ENCODE data around the gene ABCB8. TPM values are rescaled to one million over a fixed set of nuclear protein-coding genes. Genes with fewer than 3 reads are reported as not detected.

The ABCB8 gene
- total and polyA plus RNA-seq, 9 of the 15 experiments (the other 6 are each of a cell fraction or from before 2014, with no cell fraction given): 7.6 to 106 (median 36.3) TPM

DNA sequence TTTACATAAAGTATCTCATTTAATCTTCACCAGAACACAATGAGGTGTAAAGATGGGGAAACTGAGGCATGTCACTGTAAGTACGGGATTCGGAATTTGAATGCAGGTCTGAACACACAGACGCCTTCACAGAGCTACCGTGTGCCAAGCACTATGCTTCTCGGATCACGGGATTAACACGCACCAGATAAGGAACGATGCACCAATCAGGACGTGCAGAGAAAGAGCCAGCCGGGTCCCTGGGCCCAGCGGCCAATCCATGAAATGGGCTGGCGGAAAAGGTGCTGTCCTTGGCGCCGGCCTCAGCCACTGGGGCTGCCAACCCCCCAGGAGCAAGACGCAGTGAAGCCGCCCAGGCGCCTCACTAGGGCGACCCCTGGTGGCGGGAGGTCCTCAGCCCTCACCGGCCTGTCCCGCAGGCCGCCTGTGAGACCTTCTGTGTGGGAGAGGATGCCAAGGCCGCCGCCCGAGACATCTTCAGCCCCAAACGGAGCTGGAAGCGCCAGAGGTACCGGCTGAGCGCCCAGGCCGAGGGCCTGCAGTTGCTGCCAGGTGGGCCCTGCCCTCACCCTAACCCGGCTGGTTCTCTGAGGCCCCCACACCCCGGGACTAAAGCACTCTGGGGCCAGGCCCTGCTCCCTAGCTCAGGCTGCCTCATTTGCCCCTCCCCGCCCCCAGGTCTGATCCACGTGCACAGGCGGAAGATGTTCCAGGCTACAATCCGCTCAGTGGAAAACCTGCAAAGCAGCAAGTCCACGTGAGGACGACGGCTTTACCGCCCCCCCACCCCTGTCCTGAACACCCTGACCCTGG is 19.5 kb upstream of the ABCB8 start (continued):
- TF ChIP-seq, protein P1, sequence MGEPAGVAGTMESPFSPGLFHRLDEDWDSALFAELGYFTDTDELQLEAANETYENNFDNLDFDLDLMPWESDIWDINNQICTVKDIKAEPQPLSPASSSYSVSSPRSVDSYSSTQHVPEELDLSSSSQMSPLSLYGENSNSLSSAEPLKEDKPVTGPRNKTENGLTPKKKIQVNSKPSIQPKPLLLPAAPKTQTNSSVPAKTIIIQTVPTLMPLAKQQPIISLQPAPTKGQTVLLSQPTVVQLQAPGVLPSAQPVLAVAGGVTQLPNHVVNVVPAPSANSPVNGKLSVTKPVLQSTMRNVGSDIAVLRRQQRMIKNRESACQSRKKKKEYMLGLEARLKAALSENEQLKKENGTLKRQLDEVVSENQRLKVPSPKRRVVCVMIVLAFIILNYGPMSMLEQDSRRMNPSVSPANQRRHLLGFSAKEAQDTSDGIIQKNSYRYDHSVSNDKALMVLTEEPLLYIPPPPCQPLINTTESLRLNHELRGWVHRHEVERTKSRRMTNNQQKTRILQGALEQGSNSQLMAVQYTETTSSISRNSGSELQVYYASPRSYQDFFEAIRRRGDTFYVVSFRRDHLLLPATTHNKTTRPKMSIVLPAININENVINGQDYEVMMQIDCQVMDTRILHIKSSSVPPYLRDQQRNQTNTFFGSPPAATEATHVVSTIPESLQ (CRISPR knock-in tag; IDR thresholded peaks at IDR 0.05): no peak; the same call in 1 of the 2 replicates
- TF ChIP-seq NUFIP1 (IDR thresholded peaks at IDR 0.05; ENCODE audit: partially characterized antibody): no peak
- no peak for TF ChIP-seq HDGF (IDR thresholded peaks at IDR 0.05)
- TF ChIP-seq FOXJ3 (CRISPR knock-in tag; IDR thresholded peaks at IDR 0.05): no peak
- TF ChIP-seq, protein P2, sequence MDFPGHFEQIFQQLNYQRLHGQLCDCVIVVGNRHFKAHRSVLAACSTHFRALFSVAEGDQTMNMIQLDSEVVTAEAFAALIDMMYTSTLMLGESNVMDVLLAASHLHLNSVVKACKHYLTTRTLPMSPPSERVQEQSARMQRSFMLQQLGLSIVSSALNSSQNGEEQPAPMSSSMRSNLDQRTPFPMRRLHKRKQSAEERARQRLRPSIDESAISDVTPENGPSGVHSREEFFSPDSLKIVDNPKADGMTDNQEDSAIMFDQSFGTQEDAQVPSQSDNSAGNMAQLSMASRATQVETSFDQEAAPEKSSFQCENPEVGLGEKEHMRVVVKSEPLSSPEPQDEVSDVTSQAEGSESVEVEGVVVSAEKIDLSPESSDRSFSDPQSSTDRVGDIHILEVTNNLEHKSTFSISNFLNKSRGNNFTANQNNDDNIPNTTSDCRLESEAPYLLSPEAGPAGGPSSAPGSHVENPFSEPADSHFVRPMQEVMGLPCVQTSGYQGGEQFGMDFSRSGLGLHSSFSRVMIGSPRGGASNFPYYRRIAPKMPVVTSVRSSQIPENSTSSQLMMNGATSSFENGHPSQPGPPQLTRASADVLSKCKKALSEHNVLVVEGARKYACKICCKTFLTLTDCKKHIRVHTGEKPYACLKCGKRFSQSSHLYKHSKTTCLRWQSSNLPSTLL (IDR thresholded peaks at IDR 0.05): peak; percentile 83
- TF ChIP-seq KDM1A (IDR thresholded peaks at IDR 0.05): peak; percentile 86 to 94
- TF ChIP-seq NR2C2 (CRISPR knock-in tag; IDR thresholded peaks at IDR 0.05): peak; percentile 87
- TF ChIP-seq NR2C2 (tag; IDR thresholded peaks at IDR 0.05): peak; percentile 73
- TF ChIP-seq ERF (CRISPR knock-in tag; IDR thresholded peaks at IDR 0.05): 0 out of 2 replicates have a peak, but pooled peaks have one; percentile 30
- no peak for TF ChIP-seq POLR2AphosphoS2 (IDR thresholded peaks at IDR 0.05; ENCODE audit: low read length)
- TF ChIP-seq DDX20 (tag; IDR thresholded peaks at IDR 0.05; ENCODE audit: low read depth): no peak
- TF ChIP-seq GATAD2B (IDR thresholded peaks at IDR 0.05; ENCODE audit: borderline replicate concordance): no peak; the same call in none of the 2 replicates
- TF ChIP-seq ETV6 (IDR thresholded peaks at IDR 0.05; ENCODE audit: borderline replicate concordance in 1 of 2, low read depth in 2 of 2, low read length in 1 of 2): peak; percentile 15 to 78; a peak in 3 of 4 replicates
- TF ChIP-seq ETV6 (CRISPR knock-in tag; IDR thresholded peaks at IDR 0.05; ENCODE audit: borderline replicate concordance): peak; percentile 14; the same call in 1 of the 2 replicates
- peak; percentile 98 for TF ChIP-seq CXXC5 (CRISPR knock-in tag; IDR thresholded peaks at IDR 0.05)
- no peak for TF ChIP-seq EZH2 (IDR thresholded peaks at IDR 0.05; ENCODE audit: borderline replicate concordance, low read depth, low read length)
- TF ChIP-seq TRIM28 (IDR thresholded peaks at IDR 0.05): peak; percentile 79
- TF ChIP-seq XRCC3 (IDR thresholded peaks at IDR 0.05): no peak
- 0 out of 2 replicates have a peak, but pooled peaks have one; percentile 67 for TF ChIP-seq ZNF232 (CRISPR knock-in tag; IDR thresholded peaks at IDR 0.05)
- 0 out of 2 replicates have a peak, but pooled peaks have one; percentile 24 for TF ChIP-seq GTF2F1 (IDR thresholded peaks at IDR 0.05; ENCODE audit: low read depth, low read length)
- TF ChIP-seq, protein P3, sequence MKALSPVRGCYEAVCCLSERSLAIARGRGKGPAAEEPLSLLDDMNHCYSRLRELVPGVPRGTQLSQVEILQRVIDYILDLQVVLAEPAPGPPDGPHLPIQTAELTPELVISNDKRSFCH (CRISPR knock-in tag; IDR thresholded peaks at IDR 0.05): no peak
- TF ChIP-seq, protein P3 (tag; IDR thresholded peaks at IDR 0.05): peak; percentile 95
- no peak for TF ChIP-seq ZNF174 (CRISPR knock-in tag; IDR thresholded peaks at IDR 0.05)
- TF ChIP-seq HDAC1 (IDR thresholded peaks at IDR 0.05): peak in 1 of 2 experiments; percentile 73; a peak in 2 of 4 replicates
- TF ChIP-seq ZNF324 (CRISPR knock-in tag; IDR thresholded peaks at IDR 0.05): peak; percentile 67
- TF ChIP-seq SRSF3 (IDR thresholded peaks at IDR 0.05; ENCODE audit: insufficient read depth, low read length): no peak
- 0 out of 2 replicates have a peak, but pooled peaks have one; percentile 73 for TF ChIP-seq SRSF1 (IDR thresholded peaks at IDR 0.05; ENCODE audit: low read depth, low read length)

All from K562 (cell line).